Hindlimb muscle (tissue), 1 donor: ENCODE results near the gene TSPAN9. TPM values are rescaled to one million over a fixed set of nuclear protein-coding genes. Genes with fewer than 3 reads are reported as not detected.
A peak's percentile ranks its signal among the peaks of the same experiment; 100 is the strongest.

Experiments
- DNase-seq: peaks from one replicate; pipeline ENCODE4 v3.0.0-alpha.2; 2013
- polyA plus RNA-seq: library from polyadenylated mRNA; unstranded; fragments of 120-200 nt; gene quantifications from one replicate; pipeline ENCODE4 v1.2.1, GENCODE V29; 2013; ENCODE audit not compliant: insufficient read length

The TSPAN9 gene
- 98.9 TPM for polyA plus RNA-seq

GRCh38 chr12:3076730-3077571 lies at the start of gene TSPAN9:
TSS of gene TSPAN9 (plus strand) at chr12:3077379. CDS start at chr12:3201194, 123,815 bp downstream.
- DNase-seq, result peak; percentile 62

- no peak for DNase-seq
These were observed 49.1 kb upstream of the TSPAN9 start for GRCh38 chr12:3028108-3028507.

- DNase-seq, result no peak
These were observed 46.3 kb upstream of the TSPAN9 start for GRCh38 chr12:3030821-3031429.

- DNase-seq, result no peak
These were observed 45.0 kb upstream of the TSPAN9 start for GRCh38 chr12:3032161-3032560.

- no peak for DNase-seq
These were observed 44.2 kb upstream of the TSPAN9 start for GRCh38 chr12:3032770-3033538.

GRCh38 chr12:3033539-3033867 lies 43.7 kb upstream of the TSPAN9 start:
- peak; percentile 59 for DNase-seq

- peak; percentile 45 for DNase-seq
These were observed 43.0 kb upstream of the TSPAN9 start for GRCh38 chr12:3034067-3034750.

GRCh38 chr12:3035171-3035570 lies 42.0 kb upstream of the TSPAN9 start:
- DNase-seq, result no peak

GRCh38 chr12:3035815-3036702 lies 41.1 kb upstream of the TSPAN9 start:
- DNase-seq, result no peak

GRCh38 chr12:3036901-3037600 lies 40.1 kb upstream of the TSPAN9 start:
- no peak for DNase-seq

GRCh38 chr12:3038166-3038565 lies 39.0 kb upstream of the TSPAN9 start:
- DNase-seq, result no peak

- no peak for DNase-seq
These were observed 38.2 kb upstream of the TSPAN9 start for GRCh38 chr12:3038926-3039510.

- no peak for DNase-seq
These were observed 37.0 kb upstream of the TSPAN9 start for GRCh38 chr12:3040026-3040656.

- no peak for DNase-seq
These were observed 36.3 kb upstream of the TSPAN9 start for GRCh38 chr12:3040663-3041544.

GRCh38 chr12:3041558-3042164 lies 35.5 kb upstream of the TSPAN9 start:
- peak; percentile 68 for DNase-seq

GRCh38 chr12:3042394-3042793 lies 34.8 kb upstream of the TSPAN9 start:
- DNase-seq, result no peak

- no peak for DNase-seq
These were observed 34.4 kb upstream of the TSPAN9 start for GRCh38 chr12:3042826-3043225.

- DNase-seq, result no peak
These were observed 33.8 kb upstream of the TSPAN9 start for GRCh38 chr12:3043406-3043805.
